ENCODE results near the gene OR5B2.

Gene OR5B2

GRCh38 chr11:58433638-58434203 is 5.8 kb upstream of the OR5B2 start:
- Histone ChIP-seq H3K27ac (ENCODE audit: extremely low read depth, low read depth, low read length) (no peak overlapping the region), H3K36me3 (ENCODE audit: control insufficient read depth in 2 of 2, insufficient read depth in 1 of 2, low read length in 2 of 2) (no peaks in the 10 kb centered on the region), H3K4me3 (ENCODE audit: low read depth, low read length) (no peak overlapping the region), H3K4me1 (ENCODE audit: control insufficient read depth, insufficient read depth, low read length) (no peaks in the 10 kb centered on the region), H3K9me3 (ENCODE audit: control insufficient read depth, insufficient read depth, low read depth, low read length) (no peaks in the 10 kb centered on the region)
- ChIA-PET POLR2A (no interaction called here), CTCF (no interaction called here)
- TF ChIP-seq, protein P1, sequence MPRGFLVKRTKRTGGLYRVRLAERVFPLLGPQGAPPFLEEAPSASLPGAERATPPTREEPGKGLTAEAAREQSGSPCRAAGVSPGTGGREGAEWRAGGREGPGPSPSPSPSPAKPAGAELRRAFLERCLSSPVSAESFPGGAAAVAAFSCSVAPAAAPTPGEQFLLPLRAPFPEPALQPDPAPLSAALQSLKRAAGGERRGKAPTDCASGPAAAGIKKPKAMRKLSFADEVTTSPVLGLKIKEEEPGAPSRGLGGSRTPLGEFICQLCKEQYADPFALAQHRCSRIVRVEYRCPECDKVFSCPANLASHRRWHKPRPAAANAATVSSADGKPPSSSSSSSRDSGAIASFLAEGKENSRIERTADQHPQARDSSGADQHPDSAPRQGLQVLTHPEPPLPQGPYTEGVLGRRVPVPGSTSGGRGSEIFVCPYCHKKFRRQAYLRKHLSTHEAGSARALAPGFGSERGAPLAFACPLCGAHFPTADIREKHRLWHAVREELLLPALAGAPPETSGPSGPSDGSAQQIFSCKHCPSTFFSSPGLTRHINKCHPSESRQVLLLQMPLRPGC (tag by site-specific recombination; IDR thresholded peaks at IDR 0.05): no peak
- TF ChIP-seq ZFP3 (tag by site-specific recombination; IDR thresholded peaks at IDR 0.05; ENCODE audit: low read depth): no peak
- TF ChIP-seq, protein P2, sequence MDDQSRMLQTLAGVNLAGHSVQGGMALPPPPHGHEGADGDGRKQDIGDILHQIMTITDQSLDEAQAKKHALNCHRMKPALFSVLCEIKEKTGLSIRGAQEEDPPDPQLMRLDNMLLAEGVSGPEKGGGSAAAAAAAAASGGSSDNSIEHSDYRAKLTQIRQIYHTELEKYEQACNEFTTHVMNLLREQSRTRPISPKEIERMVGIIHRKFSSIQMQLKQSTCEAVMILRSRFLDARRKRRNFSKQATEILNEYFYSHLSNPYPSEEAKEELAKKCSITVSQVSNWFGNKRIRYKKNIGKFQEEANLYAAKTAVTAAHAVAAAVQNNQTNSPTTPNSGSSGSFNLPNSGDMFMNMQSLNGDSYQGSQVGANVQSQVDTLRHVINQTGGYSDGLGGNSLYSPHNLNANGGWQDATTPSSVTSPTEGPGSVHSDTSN (CRISPR knock-in tag; IDR thresholded peaks at IDR 0.05): no peak
- no peak for TF ChIP-seq ZNF501 (tag by site-specific recombination; IDR thresholded peaks at IDR 0.05)
- TF ChIP-seq, protein P3, sequence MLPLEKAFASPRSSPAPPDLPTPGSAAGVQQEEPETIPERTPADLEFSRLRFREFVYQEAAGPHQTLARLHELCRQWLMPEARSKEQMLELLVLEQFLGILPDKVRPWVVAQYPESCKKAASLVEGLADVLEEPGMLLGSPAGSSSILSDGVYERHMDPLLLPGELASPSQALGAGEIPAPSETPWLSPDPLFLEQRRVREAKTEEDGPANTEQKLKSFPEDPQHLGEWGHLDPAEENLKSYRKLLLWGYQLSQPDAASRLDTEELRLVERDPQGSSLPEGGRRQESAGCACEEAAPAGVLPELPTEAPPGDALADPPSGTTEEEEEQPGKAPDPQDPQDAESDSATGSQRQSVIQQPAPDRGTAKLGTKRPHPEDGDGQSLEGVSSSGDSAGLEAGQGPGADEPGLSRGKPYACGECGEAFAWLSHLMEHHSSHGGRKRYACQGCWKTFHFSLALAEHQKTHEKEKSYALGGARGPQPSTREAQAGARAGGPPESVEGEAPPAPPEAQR (tag by site-specific recombination; IDR thresholded peaks at IDR 0.05): no peak
- TF ChIP-seq ZNF549 (tag by site-specific recombination; IDR thresholded peaks at IDR 0.05): no peak
- TF ChIP-seq GLI4 (tag by site-specific recombination; IDR thresholded peaks at IDR 0.05): no peak
- TF ChIP-seq, protein P4, sequence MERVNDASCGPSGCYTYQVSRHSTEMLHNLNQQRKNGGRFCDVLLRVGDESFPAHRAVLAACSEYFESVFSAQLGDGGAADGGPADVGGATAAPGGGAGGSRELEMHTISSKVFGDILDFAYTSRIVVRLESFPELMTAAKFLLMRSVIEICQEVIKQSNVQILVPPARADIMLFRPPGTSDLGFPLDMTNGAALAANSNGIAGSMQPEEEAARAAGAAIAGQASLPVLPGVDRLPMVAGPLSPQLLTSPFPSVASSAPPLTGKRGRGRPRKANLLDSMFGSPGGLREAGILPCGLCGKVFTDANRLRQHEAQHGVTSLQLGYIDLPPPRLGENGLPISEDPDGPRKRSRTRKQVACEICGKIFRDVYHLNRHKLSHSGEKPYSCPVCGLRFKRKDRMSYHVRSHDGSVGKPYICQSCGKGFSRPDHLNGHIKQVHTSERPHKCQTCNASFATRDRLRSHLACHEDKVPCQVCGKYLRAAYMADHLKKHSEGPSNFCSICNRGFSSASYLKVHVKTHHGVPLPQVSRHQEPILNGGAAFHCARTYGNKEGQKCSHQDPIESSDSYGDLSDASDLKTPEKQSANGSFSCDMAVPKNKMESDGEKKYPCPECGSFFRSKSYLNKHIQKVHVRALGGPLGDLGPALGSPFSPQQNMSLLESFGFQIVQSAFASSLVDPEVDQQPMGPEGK (tag by site-specific recombination; IDR thresholded peaks at IDR 0.05): no peak
- no peak for TF ChIP-seq SCRT1 (tag by site-specific recombination; IDR thresholded peaks at IDR 0.05; ENCODE audit: borderline replicate concordance)
- TF ChIP-seq ZNF704 (tag by site-specific recombination; IDR thresholded peaks at IDR 0.05): no peak
- no peak for TF ChIP-seq ZFHX2 (tag by site-specific recombination; conservative IDR thresholded peaks at IDR 0.05)
- no peak for TF ChIP-seq ZNF23 (tag by site-specific recombination; IDR thresholded peaks at IDR 0.05; ENCODE audit: borderline replicate concordance)
- TF ChIP-seq ZNF132 (tag by site-specific recombination; IDR thresholded peaks at IDR 0.05; ENCODE audit: borderline replicate concordance): no peak
- no peak for TF ChIP-seq ZNF792 (tag by site-specific recombination; IDR thresholded peaks at IDR 0.05)
- TF ChIP-seq ZNF629 (tag by site-specific recombination; IDR thresholded peaks at IDR 0.05): no peak
- TF ChIP-seq GFI1B (tag by site-specific recombination; IDR thresholded peaks at IDR 0.05): no peak
- TF ChIP-seq ZNF600 (tag by site-specific recombination; IDR thresholded peaks at IDR 0.05): no peak

DNA sequence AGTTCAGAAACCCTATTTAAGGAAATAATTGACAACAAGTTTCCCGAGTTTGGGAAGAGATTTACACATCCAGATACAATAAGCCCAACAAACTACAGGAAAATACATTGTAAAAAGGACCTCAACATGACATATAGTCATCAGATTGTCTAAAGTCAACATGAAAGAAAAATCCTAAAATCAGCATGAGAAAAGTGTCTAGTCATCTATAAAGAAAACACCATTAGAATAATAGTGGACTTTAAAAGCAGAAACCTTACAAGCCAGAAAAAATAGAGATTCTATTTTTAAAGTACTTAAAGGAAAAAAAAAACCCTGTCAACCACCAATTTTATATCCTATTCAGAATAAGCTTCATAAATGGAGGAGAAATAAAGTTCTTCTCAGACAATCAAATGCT is 1.4 kb upstream of the OR5B2 start:
- ChIA-PET CTCF (no interaction called here), POLR2A (no interaction called here)
- Histone ChIP-seq H3K9me3 (ENCODE audit: control insufficient read depth, insufficient read depth, low read depth, low read length) (no peaks in the 10 kb centered on the region), H3K36me3 (ENCODE audit: control insufficient read depth in 2 of 2, insufficient read depth in 1 of 2, low read length in 2 of 2) (no peaks in the 10 kb centered on the region), H3K4me3 (ENCODE audit: low read depth, low read length) (no peak overlapping the region), H3K27ac (ENCODE audit: extremely low read depth, low read depth, low read length) (no peak overlapping the region), H3K4me1 (ENCODE audit: control insufficient read depth, insufficient read depth, low read length) (no peaks in the 10 kb centered on the region)
- TF ChIP-seq YY2 (tag by site-specific recombination; IDR thresholded peaks at IDR 0.05) (no peak), ZNF776 (tag by site-specific recombination; IDR thresholded peaks at IDR 0.05; ENCODE audit: borderline replicate concordance) (no peak), KLF16 (tag by site-specific recombination; IDR thresholded peaks at IDR 0.05) (no peak), ZNF785 (tag by site-specific recombination; IDR thresholded peaks at IDR 0.05) (no peak)
